HS-27A (cell line): Measurements from ENCODE around the gene COPB1.

Experiments
- DNase-seq: peaks from one replicate; pipeline ENCODE4 v3.0.0-alpha.2; 2012; ENCODE audit warnings: low read depth, missing footprints

Gene COPB1

GRCh38 chr11:14503023-14503422 is 3.4 kb upstream of the COPB1 start:
- no peak for DNase-seq

- no peak for DNase-seq
Measured at GRCh38 chr11:14502039-14502438, 2.4 kb upstream of the COPB1 start.

- peak; percentile 26 for DNase-seq
Measured at GRCh38 chr11:14500181-14500651, 605 bp upstream of the COPB1 start.

- DNase-seq = peak; percentile 11
Measured at GRCh38 chr11:14499178-14499559, 442 bp downstream of the COPB1 start.

- DNase-seq = no peak
Measured at GRCh38 chr11:14480716-14481115, 18.9 kb downstream of the COPB1 start.

GRCh38 chr11:14471127-14471526 is 28.5 kb downstream of the COPB1 start:
- DNase-seq = no peak

- no peak for DNase-seq
Measured at GRCh38 chr11:14463623-14464022, 36.0 kb downstream of the COPB1 start.

- no peak for DNase-seq
Measured at GRCh38 chr11:14460147-14460546, 39.5 kb downstream of the COPB1 start.

GRCh38 chr11:14458377-14458776 is 41.2 kb downstream of the COPB1 start:
- no peak for DNase-seq

- DNase-seq = no peak
Measured at GRCh38 chr11:14455648-14456430, 43.8 kb downstream of the COPB1 start.

GRCh38 chr11:14454861-14455632 is 44.6 kb downstream of the COPB1 start:
- peak; percentile 11 for DNase-seq

GRCh38 chr11:14451825-14452224 is 47.8 kb downstream of the COPB1 start:
- no peak for DNase-seq

- peak; percentile 72 for DNase-seq
Measured at GRCh38 chr11:14449302-14449714, 50.3 kb downstream of the COPB1 start.

GRCh38 chr11:14448240-14448639 is 51.4 kb downstream of the COPB1 start:
- DNase-seq = no peak

GRCh38 chr11:14446701-14447169 is 52.9 kb downstream of the COPB1 start:
- DNase-seq = peak; percentile 12

GRCh38 chr11:14445542-14446530 is 53.8 kb downstream of the COPB1 start:
- DNase-seq = no peak

- no peak for DNase-seq
Measured at GRCh38 chr11:14444441-14445189, 55.0 kb downstream of the COPB1 start.

- no peak for DNase-seq
Measured at GRCh38 chr11:14443638-14444037, 56.0 kb downstream of the COPB1 start.

- no peak for DNase-seq
Measured at GRCh38 chr11:14435717-14436512, 63.7 kb downstream of the COPB1 start.

GRCh38 chr11:14425621-14426020 is 74.0 kb downstream of the COPB1 start:
- no peak for DNase-seq
